Activated naive CD8-positive, alpha-beta T cell treated with anti-CD3 and anti-CD28 coated beads, Interleukin-2, amount 50 U/mL, for 16 hours (primary cell): ENCODE results near the gene GAK.

Source experiments
- DNase-seq: peaks from one replicate; pipeline ENCODE4 v3.0.0-alpha.2; 2020; ENCODE audit warnings: low read depth, low spot score

Gene GAK

DNA sequence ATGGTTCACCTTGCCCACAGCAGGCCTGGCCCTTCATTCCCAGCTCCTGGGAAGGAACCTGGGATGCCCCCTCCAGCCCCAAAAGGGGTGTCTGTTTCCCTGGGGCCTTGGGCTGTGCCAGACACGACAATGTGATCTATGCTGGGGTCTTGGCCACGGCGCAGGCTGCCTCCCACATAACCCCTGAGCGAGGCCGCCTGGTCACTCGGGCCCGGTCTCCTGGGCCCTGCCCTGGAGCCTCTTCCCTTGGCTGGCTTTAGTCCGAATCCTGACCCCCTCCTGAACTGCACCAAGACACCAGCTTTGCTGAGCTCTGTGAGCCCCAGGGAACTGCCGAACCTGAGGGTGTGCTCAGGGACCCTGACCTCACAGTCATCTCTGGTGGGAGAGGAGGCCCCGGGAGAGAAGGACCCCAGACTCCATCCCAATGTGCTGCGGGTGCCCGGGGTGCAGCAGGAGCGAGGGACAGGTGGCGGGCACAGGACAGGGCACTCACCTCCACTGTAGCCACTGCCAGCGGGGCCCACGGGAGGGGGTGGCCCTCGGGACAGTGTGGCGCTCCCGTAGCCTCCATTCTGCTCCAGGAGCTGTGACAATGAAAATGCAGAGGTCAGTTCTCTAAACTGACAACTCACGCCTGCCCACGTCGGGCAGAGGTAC, 42.0 kb downstream of the GAK start:
- DNase-seq, result no peak

GRCh38 chr4:889516-889915, 42.6 kb downstream of the GAK start:
- DNase-seq, result no peak

DNA sequence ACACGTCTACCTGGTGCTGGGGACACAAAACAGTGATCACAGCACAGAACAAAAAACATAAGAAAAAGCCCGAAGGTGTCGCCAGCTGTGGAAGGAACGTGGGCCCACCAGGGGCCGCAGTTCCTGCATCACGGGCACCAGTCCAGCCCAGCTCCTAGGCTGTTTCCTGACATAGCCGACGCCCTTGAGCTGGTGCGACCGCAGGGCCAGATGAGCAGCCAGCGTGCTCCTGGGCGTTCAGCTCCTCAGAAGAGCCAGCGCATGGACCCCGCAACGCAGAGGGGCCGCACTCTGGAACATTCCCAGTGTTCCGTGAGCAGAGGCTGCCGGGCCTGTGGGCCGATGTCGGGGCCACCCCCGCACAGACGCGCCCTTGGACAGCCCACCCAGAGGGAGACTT, 44.1 kb downstream of the GAK start:
- no peak for DNase-seq

DNA sequence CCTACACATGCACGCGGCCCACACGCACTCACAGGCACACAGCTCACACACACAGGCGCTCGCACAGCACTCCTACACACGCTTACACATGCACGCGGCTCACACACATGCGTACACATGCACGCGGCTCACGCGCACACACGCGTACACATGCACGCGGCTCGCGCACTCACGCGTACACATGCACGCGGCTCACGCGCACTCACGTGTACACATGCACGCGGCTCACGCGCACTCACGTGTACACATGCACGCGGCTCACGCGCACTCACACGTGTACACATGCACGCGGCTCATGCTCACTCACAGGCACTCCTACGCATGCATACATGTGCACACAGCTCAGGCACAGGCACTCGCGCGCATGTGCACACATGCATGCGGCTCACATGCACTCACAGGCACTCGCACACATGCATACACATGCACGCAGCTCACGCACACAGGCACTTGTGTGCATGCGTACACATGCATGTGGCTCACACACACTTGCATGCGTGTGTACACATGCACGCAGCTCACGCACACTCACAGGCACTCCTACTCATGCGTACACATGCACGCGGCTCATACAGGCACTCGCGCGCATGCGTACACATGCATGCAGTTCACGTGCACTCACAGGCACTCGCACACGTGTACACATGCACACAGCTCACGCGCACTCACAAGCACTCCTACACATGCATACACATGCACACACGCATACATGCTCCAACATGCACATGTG, 44.9 kb downstream of the GAK start:
- no peak for DNase-seq

- DNase-seq, result no peak
Observed at GRCh38 chr4:886244-886643, 45.9 kb downstream of the GAK start.

GRCh38 chr4:885353-885752, 46.8 kb downstream of the GAK start:
- DNase-seq, result no peak

GRCh38 chr4:884896-885295, 47.2 kb downstream of the GAK start:
- no peak for DNase-seq

DNA sequence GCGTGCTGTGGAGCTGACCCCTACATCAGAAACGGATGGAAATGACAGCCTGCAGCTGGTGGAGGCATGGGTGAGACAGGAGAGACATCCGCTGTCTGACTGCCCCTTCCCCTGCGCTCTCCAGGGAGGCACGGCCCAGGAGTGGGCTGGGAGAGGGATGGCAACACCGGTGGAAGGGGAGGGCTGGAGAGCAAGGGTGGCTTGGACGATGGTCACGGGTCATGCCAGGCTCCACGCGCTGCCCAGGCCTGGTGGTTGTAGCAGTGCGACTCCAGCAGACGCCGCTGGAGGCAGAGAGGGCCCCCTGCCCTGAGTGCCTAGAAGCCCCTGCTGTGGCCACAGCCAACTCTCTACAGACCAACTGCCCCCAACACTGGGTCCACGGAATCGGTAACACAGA, 47.9 kb downstream of the GAK start:
- DNase-seq, result no peak

DNA sequence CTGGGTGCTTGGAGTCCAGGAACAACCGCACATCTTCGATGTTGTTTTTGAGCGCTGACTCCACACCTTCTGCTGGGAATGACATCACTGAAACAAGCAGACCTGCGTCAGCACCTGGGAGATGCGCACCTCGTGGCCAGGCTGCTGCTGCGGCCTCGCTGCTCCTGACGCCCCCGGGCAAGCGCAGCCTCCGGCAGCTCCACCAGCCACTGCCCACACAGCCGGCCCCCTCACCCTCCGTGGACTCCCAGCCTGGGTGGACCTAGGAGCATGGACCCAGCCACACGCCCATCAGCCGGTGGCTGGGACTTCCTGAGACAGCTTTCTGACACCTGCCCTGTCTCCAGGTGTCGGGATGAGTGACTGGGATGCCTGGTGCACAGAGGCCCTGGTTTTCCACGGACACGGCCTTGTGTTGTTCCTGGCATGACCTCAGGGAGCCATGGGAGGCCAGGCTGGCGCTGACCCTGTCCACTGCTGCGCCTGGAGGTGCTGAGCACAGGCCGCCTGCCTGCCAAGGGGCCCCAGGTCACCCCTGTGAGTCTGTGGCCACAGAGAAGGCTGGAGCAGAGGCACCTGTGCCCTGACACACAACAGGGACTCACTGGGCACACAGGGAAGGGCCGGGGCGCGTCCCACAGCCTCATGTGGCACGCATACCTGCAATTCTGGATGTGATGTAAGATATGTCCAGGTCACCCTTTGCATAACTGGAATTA, 48.6 kb downstream of the GAK start:
- no peak for DNase-seq

DNA sequence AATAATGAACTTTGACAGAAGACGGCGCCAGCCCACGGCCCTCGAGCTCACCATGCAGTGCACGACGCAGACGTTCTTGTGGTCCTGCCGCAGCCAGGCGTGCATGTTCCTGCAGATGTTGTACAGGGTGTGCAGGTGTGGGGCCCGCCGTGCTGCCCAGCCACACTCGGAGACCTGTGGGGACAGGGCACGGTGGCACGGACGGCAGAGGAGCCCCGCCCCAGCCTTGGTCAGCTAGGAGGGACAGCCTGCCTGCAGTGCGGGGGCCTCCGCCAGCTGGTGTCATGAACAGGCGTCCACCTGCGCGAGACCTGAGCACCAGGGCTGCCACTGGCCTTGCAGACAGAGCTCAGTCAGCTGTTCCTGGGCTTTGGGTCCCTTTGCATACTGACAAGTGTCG, 49.5 kb downstream of the GAK start:
- no peak for DNase-seq

DNA sequence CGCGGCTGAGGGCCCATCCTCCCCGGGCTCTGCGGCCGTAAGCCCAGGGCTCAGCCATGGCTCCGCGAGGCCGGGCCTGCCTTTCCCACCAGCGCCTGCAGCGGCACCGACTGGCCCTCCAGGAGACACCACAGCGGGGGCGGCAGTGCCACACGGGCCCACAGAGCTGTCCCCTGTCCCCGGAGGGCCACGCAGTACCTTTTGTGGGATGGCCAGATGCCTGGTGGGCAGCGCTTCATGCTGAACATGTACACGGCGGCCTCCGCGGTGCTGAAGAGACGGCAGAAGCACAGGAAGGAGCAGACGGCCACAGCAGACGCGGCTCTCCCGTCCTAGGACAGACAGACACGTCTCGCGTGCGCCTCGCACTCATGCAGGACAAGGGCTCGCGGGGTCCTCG, 50.4 kb downstream of the GAK start:
- no peak for DNase-seq

DNA sequence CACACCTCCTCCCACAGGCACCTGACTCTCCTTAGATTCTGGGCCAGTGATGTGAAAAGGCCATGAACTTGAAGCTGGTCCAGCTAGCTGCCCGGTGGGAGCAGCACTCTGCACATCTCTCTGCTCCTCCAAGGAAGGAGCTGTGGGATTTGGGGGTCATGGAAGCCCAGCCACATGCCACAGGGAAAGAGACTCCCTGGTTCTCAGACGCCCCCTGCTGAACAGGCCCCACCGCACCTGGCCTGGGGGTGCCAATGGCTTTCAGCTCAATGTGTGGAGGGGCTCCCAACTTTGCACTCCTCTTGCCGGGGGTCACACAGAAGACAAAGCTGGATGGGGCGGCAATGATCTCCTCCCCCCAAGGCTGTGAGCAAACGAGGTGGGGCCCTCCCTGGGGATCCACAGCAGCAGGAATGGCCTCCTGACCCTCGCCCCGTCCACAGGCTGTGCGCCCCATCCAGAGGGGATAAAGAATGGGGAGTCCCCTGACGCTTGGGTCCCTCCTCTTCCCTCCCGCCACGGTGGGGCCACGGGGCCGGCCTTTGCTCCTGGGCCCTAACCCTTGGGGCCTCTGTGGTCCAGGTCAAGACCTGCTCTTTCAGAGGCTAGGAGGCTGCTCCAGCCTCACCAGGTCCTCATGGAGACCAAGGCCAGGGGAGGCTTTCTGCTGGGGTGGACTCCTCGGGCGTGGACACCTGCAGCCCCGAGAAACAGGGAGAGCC, 51.3 kb downstream of the GAK start:
- DNase-seq, result no peak

- DNase-seq, result peak; percentile 13
Observed at GRCh38 chr4:879729-880077, 52.4 kb downstream of the GAK start.

DNA sequence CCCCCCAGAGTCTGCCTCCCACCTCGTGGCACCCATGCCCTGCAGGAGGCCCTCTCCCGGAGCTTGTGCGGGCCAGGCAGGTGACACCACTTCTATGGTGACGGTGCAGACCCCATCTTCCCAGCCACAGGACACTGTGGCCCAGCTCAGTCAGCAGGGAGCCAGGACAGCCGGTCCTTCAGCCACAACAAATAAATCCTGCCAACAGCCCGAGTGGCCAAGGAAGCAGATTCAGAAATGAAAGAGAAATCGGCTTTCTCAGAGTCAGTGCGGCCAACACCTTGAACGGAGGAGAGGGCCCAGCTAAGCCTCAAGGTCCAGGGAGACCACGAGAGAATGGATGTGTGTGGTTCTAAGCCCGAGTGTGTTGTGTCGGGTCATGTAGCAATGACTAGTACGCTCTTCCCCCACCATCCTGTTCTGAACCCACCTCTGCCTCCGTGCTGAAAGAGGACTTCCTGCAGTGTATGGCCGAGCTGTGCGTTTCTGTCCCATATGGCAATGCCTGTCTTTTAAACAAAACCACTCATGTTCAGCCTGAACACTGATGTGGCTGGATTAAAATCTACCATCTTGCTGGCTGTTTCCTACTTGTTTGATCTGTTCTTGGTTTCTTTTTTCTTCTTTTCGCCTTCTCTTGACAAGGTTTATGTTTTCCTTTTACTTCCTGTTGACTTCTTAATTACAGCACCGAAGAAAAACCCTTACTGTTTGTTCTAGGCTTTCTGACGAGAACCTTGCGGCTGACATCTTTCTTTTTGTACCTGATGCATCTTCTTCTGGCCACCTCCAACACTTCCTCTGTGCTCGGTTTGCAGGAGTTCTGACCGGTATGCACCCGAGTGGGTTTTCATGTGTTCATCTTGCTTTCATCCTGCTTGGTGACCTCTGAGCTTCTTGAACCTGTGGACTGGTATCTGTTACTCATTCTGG, 53.1 kb downstream of the GAK start:
- DNase-seq, result no peak

DNA sequence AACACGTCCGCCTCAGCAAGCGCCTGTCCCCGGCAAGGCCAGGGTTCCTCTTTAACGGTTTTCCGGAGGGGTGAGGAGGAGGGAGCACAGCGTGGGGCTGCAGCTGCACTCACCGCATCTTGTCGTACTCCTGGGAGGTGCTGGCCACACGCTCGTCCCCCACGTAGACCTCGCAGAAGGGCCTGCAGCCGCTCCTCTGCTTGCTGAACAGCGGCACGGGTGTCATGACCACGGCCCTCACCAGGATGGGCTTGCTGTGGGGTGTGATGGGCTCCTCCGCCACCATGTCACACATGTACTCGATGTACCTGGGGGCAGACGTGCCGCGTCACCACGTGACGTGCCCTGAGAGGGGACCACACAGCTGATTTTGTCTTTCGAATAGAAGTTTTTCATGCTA, 54.6 kb downstream of the GAK start:
- DNase-seq, result no peak

DNA sequence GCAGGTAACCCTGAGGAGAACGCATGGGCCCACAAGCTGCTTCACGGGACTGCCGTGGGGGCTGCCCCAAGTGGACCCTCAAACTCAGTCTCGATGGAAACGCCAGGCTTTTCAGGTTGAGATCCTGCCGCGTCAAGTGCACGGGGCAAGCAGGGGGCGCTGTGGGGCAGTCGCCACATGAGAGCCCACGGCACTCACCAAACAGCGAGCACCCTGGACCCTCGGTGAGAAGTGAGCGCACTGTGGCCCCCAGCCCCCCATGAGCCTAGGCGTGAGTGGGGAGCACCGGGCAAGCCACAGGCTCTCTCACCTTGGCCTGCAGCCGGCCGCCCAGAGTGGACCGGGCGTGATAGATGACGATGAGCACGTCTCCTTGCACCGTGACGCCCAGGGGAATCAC, 55.3 kb downstream of the GAK start:
- no peak for DNase-seq

DNA sequence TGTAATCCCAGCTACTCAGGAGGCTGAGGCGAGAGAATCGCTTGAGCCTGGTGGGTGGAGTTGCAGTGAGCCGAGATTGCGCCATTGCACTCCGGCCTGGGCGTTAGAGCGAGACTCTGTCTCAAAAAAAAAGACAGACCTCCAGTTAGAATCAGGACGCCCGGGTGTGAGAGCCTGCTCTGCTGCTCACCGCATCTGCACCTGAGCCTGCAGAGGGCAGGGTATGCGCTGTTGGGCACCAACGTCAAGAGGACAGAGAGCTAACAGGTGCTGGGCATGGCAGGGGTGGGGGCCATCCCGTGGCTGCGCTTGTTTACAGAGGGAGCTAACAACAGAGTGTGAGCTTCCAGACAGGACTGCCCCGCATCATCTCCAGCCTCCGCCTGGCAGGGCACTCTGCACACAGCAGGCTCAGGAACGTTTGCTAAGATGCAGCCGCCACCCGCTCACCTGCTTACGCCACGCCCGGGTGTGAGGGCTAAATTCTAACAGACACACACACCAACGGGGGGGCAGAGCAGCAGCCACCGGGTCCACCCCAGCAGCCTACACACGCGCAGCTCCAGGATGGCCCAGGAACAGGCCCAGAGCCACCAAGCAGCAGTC, 56.2 kb downstream of the GAK start:
- DNase-seq, result no peak

DNA sequence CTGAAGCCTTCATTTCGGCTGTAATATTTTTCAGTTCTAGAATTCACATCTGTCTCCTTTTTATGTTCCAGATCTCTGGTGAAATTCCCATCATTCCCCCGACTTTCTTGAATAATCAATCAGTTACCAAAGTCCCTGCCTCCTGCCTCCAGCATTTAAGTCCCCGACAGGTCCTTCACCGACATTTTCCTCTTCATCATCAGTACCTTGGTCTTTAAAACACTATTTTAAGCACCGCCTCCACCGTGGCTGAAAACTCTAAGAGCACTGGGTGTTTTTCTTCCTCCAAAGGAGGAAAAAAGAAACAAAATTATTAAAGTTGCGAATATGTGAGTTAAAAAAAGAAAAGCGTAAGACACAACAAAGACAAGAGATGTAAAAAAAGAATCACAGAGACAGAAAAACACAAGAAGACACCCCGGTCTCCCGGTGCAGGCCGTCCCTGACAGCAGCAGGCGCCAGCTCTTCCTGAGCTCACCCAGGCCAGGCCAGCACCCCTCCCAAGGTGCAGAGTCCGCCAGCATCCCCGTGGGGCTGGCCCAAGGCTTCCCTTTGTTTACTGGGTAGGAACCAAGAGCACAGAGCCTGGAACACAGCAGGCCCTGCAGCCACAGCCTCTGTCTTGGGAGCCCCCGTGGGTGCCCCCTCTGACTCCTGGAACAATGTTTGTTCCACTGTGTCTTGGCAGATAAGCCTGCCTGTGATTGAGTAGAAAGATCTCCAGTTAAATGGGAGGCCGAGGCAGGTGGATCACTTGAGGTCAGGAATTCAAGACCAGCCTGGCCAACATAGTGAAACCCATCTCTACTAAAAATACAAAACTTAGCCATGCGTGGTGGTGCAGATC, 56.9 kb downstream of the GAK start:
- DNase-seq, result no peak

DNA sequence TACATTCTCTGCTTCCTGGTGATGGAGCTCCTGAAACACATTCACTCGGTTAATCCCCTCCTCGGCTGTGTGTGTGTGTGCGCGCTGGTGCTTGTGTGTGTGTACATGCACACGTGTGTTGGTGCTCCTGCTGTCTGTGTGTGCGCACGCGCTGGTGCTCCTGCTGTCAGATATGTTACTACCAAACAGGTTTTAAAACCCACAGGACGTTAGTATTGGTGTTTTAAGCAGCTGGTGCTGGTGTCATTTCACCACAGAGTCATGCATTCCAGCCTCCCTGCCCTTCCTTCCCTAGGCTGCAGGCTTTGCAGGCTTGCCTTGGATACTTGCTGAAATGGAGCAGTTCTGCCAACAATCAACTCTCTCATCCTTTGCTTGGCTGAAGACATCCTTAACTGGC, 58.1 kb downstream of the GAK start:
- DNase-seq, result no peak
